HL-60 (cell line): ENCODE results near the gene RSPH6A.
"Not testable (repeated sequence)": the region's sequence is repeated elsewhere in the genome, so short reads cannot be mapped to it uniquely, and the experiment has no call there.

Experiments used
- DNase-seq, 2 experiments: peaks; one replicate each; pipeline ENCODE4 v3.0.0-alpha.2; 2010 to 2020; ENCODE audit warnings: low read depth in 1 of 2, low spot score in 1 of 2
- H3K27ac ChIP-seq: fragments of 250-450 bp; sonication (Bioruptor Pico); replicated peaks from 2 replicates; pipeline ENCODE4 v1.5.1; 2020; ENCODE audit warnings: mild to moderate bottlenecking, moderate library complexity
- H3K27me3 ChIP-seq: fragments of 250-450 bp; sonication (Bioruptor Pico); 2 replicates; pipeline ENCODE4 v1.5.1; 2021; ENCODE audit warnings: mild to moderate bottlenecking, moderate library complexity; ENCODE audit not compliant: insufficient read depth, poor library complexity, severe bottlenecking
- H3K4me3 ChIP-seq: replicated peaks from 2 replicates; pipeline ENCODE4 v1.5.1; 2011; ENCODE audit warnings: mild to moderate bottlenecking, control low read depth, low read length; ENCODE audit not compliant: insufficient read depth
- CTCF ChIP-seq: IDR thresholded peaks from one replicate; pipeline ENCODE4 v1.5.1; 2011; ENCODE audit warnings: low read length, control low read depth, inconsistent platforms; ENCODE audit not compliant: insufficient read depth
- GABPA ChIP-seq: IDR thresholded peaks from 2 replicates; pipeline ENCODE4 v1.6.1; 2012; ENCODE audit warnings: low read depth
- POLR2AphosphoS5 ChIP-seq: IDR thresholded peaks from 2 replicates; pipeline ENCODE4 v1.6.1; 2012; ENCODE audit warnings: low read depth
- REST ChIP-seq: IDR thresholded peaks from 2 replicates; pipeline ENCODE4 v1.6.1; 2012; ENCODE audit warnings: low read depth; ENCODE audit not compliant: insufficient replicate concordance
- SPI1 ChIP-seq: IDR thresholded peaks from 2 replicates; pipeline ENCODE4 v1.6.1; 2012; ENCODE audit warnings: low read depth, mild to moderate bottlenecking, borderline replicate concordance

Gene RSPH6A

DNA sequence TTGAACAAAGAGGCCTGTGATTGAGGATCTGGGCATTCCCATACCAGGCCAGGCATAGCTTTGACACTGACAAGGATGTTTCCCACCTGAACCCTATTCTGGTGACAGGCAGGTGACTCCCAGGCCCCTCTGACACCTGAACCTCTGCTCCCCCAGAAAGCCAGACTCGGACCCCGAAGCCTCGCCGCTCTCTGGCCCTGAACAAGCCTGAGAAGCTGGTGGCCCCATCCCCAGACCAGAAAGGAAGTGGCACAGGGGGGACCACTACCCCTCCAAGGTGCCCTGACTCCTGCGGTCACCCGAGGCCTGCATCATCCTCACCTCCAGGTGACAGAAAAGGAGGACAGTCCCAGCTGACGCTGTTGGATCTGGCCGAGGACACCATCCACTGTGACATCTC lies 60.8 kb downstream of the RSPH6A start:
- H3K27ac ChIP-seq: no peak overlapping the region
- H3K4me3 ChIP-seq: no peak overlapping the region
- TF ChIP-seq GABPA (no peak), SPI1 (no peak), CTCF (no peak), REST (no peak), POLR2AphosphoS5 (no peak)
- no peak for DNase-seq
- no peaks in the 10 kb centered on the region for H3K27me3 ChIP-seq

- Histone ChIP-seq H3K27ac (no peak overlapping the region), H3K27me3 (peaks cover 1% of the 10 kb centered on the region), H3K4me3 (no peak overlapping the region)
- TF ChIP-seq CTCF (no peak), SPI1 (no peak), POLR2AphosphoS5 (no peak), GABPA (no peak), REST (no peak)
- DNase-seq: no peak
Observed at GRCh38 chr19:45753548-45753947, 61.6 kb downstream of the RSPH6A start.

- no peak overlapping the region for H3K4me3 ChIP-seq
- no peak overlapping the region for H3K27ac ChIP-seq
- DNase-seq: no peak
- H3K27me3 ChIP-seq: peaks cover 3% of the 10 kb centered on the region
- no peak for TF ChIP-seq GABPA
- no peak for TF ChIP-seq SPI1
- TF ChIP-seq REST: no peak
- no peak for TF ChIP-seq CTCF
- no peak for TF ChIP-seq POLR2AphosphoS5
Observed at GRCh38 chr19:45752639-45753038, 62.5 kb downstream of the RSPH6A start.

- not testable (repeated sequence) for H3K4me3 ChIP-seq, H3K27ac ChIP-seq, H3K27me3 ChIP-seq, DNase-seq
Observed at GRCh38 chr19:45751483-45751882, 63.6 kb downstream of the RSPH6A start.
